Stimulated activated naive CD8-positive, alpha-beta T cell treated with anti-CD3 and anti-CD28 coated beads, Interleukin-15, amount 100 ng/mL, for 72 hours (primary cell): ENCODE results near the gene LNPEP.

ENCODE experiments used
- ATAC-seq: fragments of 150-1000 bp; cut with Tn5 transposase; 2 replicates; pipeline ENCODE4 v1.10.0; 2021; ENCODE audit warnings: mild to moderate bottlenecking, moderate library complexity
- DNase-seq, 2 donors: peaks; one replicate each; pipeline ENCODE4 v3.0.0; 2021 to 2022
- H3K27ac Mint-ChIP-seq, 2 donors: one replicate each; pipeline ENCODE4 v1.8.0; 2022; ENCODE audit warnings: mild to moderate bottlenecking in 2 of 2, mixed read lengths in 2 of 2, moderate library complexity in 2 of 2
- H3K27me3 Mint-ChIP-seq: one replicate; pipeline ENCODE4 v1.8.0; 2022; ENCODE audit warnings: mixed read lengths
- H3K4me1 Mint-ChIP-seq: one replicate; pipeline ENCODE4 v1.8.0; 2022; ENCODE audit warnings: mild to moderate bottlenecking, mixed read lengths
- H3K4me3 Mint-ChIP-seq, 2 donors: one replicate each; pipeline ENCODE4 v1.8.0; 2022; ENCODE audit warnings: mild to moderate bottlenecking in 2 of 2, mixed read lengths in 2 of 2, moderate library complexity in 1 of 2
- H3K9me3 Mint-ChIP-seq, 2 donors: one replicate each; pipeline ENCODE4 v1.8.0; 2022; ENCODE audit warnings: mixed read lengths in 2 of 2

Gene LNPEP

GRCh38 chr5:96963267-96963666 lies 27.4 kb downstream of the LNPEP start:
- peak in 1 of 2 donors; percentile 43 for DNase-seq

DNA sequence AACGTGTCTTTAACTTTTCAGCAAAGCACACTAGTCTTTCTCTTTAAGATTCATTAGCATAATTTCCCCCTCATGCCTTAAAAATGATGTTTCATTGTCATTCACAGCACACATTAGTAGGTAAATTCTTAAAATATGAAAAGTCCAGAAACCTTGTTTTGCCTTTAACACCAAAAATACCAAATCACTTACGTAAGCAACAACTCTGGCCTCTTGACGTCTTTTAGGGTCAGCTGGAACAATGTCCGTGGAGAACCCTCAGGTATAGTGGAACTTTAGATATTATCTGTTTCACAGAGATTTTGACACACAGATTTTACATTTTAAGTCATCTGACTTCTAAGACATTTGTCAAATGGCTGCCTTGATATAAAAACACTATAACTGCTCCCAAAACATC lies 30.9 kb downstream of the LNPEP start:
- no peak for ATAC-seq
- Mint-ChIP-seq H3K27ac (no peak overlapping the region), H3K27me3 (no peaks in the 10 kb centered on the region), H3K9me3 (no peaks in the 10 kb centered on the region), H3K4me3 (no peak overlapping the region), H3K4me1 (peaks cover 93% of the 10 kb centered on the region)
- no peak for DNase-seq

More at GRCh38 chr5:96963267-96963666, 27.4 kb downstream of the LNPEP start:
- peak; percentile 89 for ATAC-seq
- Mint-ChIP-seq H3K4me3 (peak overlapping the region; percentile 75 to 84), H3K27me3 (no peaks in the 10 kb centered on the region), H3K4me1 (peaks cover 80% of the 10 kb centered on the region), H3K9me3 (no peaks in the 10 kb centered on the region), H3K27ac (peak overlapping the region; percentile 91 to 94)

DNA sequence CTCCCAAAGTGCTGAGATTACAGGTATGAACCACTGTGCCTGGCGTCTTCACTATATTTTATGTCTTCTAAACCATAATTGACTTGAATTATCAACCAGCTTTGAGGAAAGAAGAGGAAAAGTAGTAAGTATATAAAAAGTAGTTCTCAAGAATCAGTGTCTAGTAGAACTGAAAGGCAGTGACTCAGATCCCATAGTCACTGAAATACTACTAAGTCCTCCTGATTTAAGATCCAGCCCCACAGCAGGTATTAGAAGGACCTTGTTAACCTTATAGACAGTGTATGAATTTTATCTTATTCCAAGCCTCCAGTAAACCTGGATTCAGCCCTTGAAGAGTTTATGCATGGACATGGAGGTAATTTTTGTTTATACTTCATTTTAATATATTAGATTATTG lies 31.5 kb downstream of the LNPEP start:
- Mint-ChIP-seq H3K4me1 (peaks cover 93% of the 10 kb centered on the region), H3K27ac (no peak overlapping the region)
- no peak for ATAC-seq

GRCh38 chr5:96968074-96968473 lies 32.2 kb downstream of the LNPEP start:
- Mint-ChIP-seq H3K9me3 (no peaks in the 10 kb centered on the region), H3K27ac (no peak overlapping the region), H3K27me3 (no peaks in the 10 kb centered on the region), H3K4me1 (peaks cover 93% of the 10 kb centered on the region), H3K4me3 (no peak overlapping the region)
- no peak for ATAC-seq
- DNase-seq, result no peak

More for the DNA sequence above, 31.5 kb downstream of the LNPEP start:
- no peaks in the 10 kb centered on the region for H3K27me3 Mint-ChIP-seq
- no peak for DNase-seq
- no peaks in the 10 kb centered on the region for H3K9me3 Mint-ChIP-seq
- no peak overlapping the region for H3K4me3 Mint-ChIP-seq

DNA sequence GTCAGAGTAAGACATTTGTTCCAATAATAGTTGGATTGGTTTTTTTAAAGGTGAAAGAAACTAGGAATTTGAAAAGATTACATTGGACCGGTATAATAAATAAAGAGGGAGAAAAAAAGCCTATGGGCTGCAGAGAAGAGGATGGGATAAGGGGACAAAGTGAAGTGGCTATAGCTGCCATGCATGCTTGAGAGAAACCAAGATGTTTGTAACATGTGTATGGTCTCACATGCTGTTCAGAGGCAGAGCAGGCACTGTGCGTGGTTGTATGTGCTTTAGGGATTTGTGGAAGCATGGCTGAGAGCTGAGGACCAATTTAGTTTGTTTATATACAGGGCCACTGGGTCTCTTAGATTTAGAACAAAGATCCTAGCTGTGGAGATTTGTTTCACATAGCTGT lies 32.7 kb downstream of the LNPEP start:
- DNase-seq (no peak), ATAC-seq (no peak)
- H3K27me3 Mint-ChIP-seq, result no peaks in the 10 kb centered on the region
- H3K9me3 Mint-ChIP-seq, result no peaks in the 10 kb centered on the region
- no peak overlapping the region for H3K4me3 Mint-ChIP-seq
- no peak overlapping the region for H3K27ac Mint-ChIP-seq
- peaks cover 90% of the 10 kb centered on the region for H3K4me1 Mint-ChIP-seq

- Mint-ChIP-seq H3K4me1 (peaks cover 90% of the 10 kb centered on the region), H3K27ac (no peak overlapping the region), H3K9me3 (no peaks in the 10 kb centered on the region), H3K4me3 (no peak overlapping the region), H3K27me3 (no peaks in the 10 kb centered on the region)
- no peak for ATAC-seq
- DNase-seq, result no peak
Observed at GRCh38 chr5:96969366-96969765, 33.5 kb downstream of the LNPEP start.

DNA sequence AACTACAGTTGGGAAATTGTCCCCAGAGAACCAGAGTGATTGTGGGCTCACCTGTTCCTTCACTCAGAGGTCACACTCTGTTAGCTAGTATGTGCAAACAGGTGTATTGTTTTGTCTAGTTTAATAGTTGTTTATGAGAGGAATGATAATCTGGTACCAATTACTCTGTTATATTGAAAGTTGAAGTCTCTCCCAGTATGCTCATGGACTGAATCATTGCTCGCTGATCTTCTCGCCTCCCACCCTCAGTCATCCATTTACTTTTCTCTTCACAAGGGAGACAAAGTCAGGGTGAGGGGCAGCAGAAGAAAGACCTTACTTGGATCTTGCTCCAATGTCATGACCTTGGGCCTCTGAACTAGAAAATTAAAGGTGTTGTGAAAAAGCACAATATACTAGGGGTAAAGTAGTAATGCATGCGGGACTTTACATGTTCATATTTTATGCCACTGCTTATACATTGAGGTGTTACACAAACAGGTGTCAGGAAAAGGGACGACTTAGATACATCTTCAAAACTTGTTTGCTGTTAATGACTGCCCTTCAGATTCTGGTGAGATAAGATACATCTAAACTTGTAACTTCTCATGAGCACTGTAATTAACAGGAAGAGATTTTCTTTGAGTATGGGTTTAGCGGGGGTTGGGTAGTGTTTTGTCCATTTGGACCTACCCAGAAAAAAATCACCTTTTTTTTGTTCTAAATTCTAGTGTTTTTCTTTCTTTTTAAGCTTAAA lies 36.9 kb downstream of the LNPEP start:
- H3K4me1 Mint-ChIP-seq, result peaks cover 77% of the 10 kb centered on the region
- peak overlapping the region; percentile 50 to 60 for H3K4me3 Mint-ChIP-seq
- H3K27me3 Mint-ChIP-seq, result no peaks in the 10 kb centered on the region
- no peak for DNase-seq
- no peak for ATAC-seq
- H3K27ac Mint-ChIP-seq, result peak overlapping the region; percentile 30 to 45
- H3K9me3 Mint-ChIP-seq, result no peaks in the 10 kb centered on the region

DNA sequence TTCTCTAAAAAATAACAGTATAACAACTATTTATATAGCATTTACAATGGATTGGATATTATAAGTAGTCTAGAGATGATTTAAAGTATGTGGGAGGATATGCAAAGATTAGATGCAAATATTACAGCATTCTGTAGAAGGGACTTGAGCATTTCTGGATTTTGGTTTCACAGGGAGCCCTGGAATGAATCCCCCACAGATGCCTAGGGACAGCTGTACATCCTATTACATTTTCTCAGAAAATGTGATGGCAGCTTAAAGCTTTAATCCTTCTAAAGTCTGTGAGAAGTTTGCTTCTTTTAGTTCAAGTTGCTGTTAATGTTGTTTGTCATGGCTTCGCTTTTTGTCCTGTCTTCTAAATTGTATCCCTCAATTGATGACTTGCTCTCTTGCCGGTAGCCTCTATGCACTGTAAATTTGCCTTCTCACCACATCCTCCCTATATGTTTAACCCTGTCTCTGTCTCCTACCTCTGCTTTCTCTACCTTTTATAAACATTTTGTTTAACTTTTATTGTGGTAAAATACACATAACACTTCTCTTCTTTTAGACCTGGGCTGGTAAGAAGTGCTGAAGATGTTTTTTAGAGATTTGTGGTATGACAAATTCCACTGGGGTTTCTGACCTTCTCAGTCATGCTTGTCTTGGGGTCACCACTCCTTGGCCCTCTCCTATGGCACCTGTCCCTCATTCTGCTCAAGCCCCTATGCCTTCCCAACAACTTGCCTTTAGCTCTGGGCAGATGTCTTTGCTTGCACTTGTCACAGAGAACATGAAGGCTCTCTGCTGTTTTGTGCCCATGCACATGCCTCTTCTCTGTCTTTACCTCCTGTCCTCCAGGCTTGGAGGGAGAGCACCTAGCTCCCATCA lies 37.9 kb downstream of the LNPEP start:
- Mint-ChIP-seq H3K4me1 (peaks cover 68% of the 10 kb centered on the region), H3K4me3 (peak overlapping the region; percentile 19 to 51), H3K27me3 (no peaks in the 10 kb centered on the region), H3K27ac (no peak overlapping the region), H3K9me3 (no peaks in the 10 kb centered on the region)
- DNase-seq (no peak), ATAC-seq (peak; percentile 89)

- Mint-ChIP-seq H3K9me3 (no peaks in the 10 kb centered on the region), H3K27me3 (no peaks in the 10 kb centered on the region), H3K4me1 (peaks cover 57% of the 10 kb centered on the region), H3K27ac (no peak overlapping the region), H3K4me3 (no peak overlapping the region)
- ATAC-seq, result no peak
- no peak for DNase-seq
Observed at GRCh38 chr5:96975656-96976055, 39.8 kb downstream of the LNPEP start.

GRCh38 chr5:96977228-96977627 lies 41.3 kb downstream of the LNPEP start:
- Mint-ChIP-seq H3K27ac (peak overlapping the region in 1 of 2 donors; percentile 1), H3K27me3 (no peaks in the 10 kb centered on the region), H3K9me3 (no peaks in the 10 kb centered on the region), H3K4me3 (no peak overlapping the region), H3K4me1 (peaks cover 52% of the 10 kb centered on the region)
- no peak for ATAC-seq
- DNase-seq, result no peak

GRCh38 chr5:96978812-96979449 lies 43.1 kb downstream of the LNPEP start:
- ATAC-seq (no peak), DNase-seq (no peak)
- Mint-ChIP-seq H3K4me1 (peaks cover 52% of the 10 kb centered on the region), H3K27me3 (no peaks in the 10 kb centered on the region), H3K4me3 (no peak overlapping the region), H3K27ac (peak overlapping the region in 1 of 2 donors; percentile 15), H3K9me3 (no peaks in the 10 kb centered on the region)

GRCh38 chr5:96984506-96985192 lies 48.8 kb downstream of the LNPEP start:
- no peak for ATAC-seq
- Mint-ChIP-seq H3K4me3 (no peak overlapping the region), H3K27ac (no peak overlapping the region), H3K27me3 (no peaks in the 10 kb centered on the region), H3K9me3 (no peaks in the 10 kb centered on the region), H3K4me1 (peaks cover 52% of the 10 kb centered on the region)
- no peak for DNase-seq

DNA sequence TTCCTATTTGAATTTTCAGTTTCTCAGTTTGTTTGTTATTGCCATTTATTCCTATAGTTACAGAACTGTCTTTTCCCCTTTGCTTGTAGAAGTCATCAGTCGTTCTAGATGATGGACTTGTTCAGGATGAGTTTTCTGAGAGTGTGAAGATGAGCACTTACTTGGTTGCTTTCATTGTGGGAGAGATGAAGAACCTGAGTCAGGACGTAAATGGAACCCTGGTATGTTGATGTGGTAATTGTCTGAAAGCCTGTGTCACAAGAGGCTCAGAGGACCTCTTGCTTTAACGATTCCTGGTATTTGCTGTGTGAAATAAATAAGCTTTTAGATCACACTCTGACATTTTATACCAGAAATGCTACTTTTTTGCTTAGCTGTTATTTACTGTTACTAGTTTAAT lies 50.6 kb downstream of the LNPEP start:
- Mint-ChIP-seq H3K27me3 (no peaks in the 10 kb centered on the region), H3K27ac (peak overlapping the region in 1 of 2 donors; percentile 60), H3K9me3 (no peaks in the 10 kb centered on the region), H3K4me1 (peaks cover 60% of the 10 kb centered on the region), H3K4me3 (no peak overlapping the region)
- DNase-seq (no peak), ATAC-seq (peak; percentile 58)

- no peak for DNase-seq
- H3K27me3 Mint-ChIP-seq, result no peaks in the 10 kb centered on the region
- H3K9me3 Mint-ChIP-seq, result no peaks in the 10 kb centered on the region
- no peak overlapping the region for H3K27ac Mint-ChIP-seq
- peak; percentile 55 for ATAC-seq
- no peak overlapping the region for H3K4me3 Mint-ChIP-seq
- peaks cover 40% of the 10 kb centered on the region for H3K4me1 Mint-ChIP-seq
Observed at GRCh38 chr5:96990102-96990501, 54.2 kb downstream of the LNPEP start.

- H3K27me3 Mint-ChIP-seq, result no peaks in the 10 kb centered on the region
- H3K9me3 Mint-ChIP-seq, result no peaks in the 10 kb centered on the region
- H3K27ac Mint-ChIP-seq, result no peak overlapping the region
- no peak for DNase-seq
- no peak for ATAC-seq
- H3K4me1 Mint-ChIP-seq, result peaks cover 32% of the 10 kb centered on the region
- no peak overlapping the region for H3K4me3 Mint-ChIP-seq
Observed at GRCh38 chr5:96991708-96992107, 55.8 kb downstream of the LNPEP start.
